Measurements from ENCODE around the gene SPON1.
"Not testable (repeated sequence)": the region's sequence is repeated elsewhere in the genome, so short reads cannot be mapped to it uniquely, and the experiment has no call there.

SPON1 gene

GRCh38 chr11:13928566-13929251 lies 33.8 kb upstream of the SPON1 start:
- Histone ChIP-seq H3K9ac (ENCODE audit: low read depth, low read length) (no peak overlapping the region), H3K36me3 (ENCODE audit: control insufficient read depth, insufficient read depth, low read length) (no peaks in the 10 kb centered on the region), H3K4me3 (ENCODE audit: low read depth, low read length) (no peak overlapping the region), H3K27me3 (ENCODE audit: control insufficient read depth, insufficient read depth, low read length) (no peaks in the 10 kb centered on the region), H3K27ac (ENCODE audit: low read depth, low read length) (no peak overlapping the region), H3K9me3 (ENCODE audit: control insufficient read depth, insufficient read depth, low read length) (no peaks in the 10 kb centered on the region), H3K4me1 (ENCODE audit: control insufficient read depth, insufficient read depth, low read length) (peaks cover 18% of the 10 kb centered on the region)

- Histone ChIP-seq H3K27me3 (ENCODE audit: control insufficient read depth, insufficient read depth, low read length) (no peaks in the 10 kb centered on the region), H3K9me3 (ENCODE audit: control insufficient read depth, insufficient read depth, low read length) (no peaks in the 10 kb centered on the region), H3K4me3 (ENCODE audit: low read depth, low read length) (no peak overlapping the region), H3K27ac (ENCODE audit: low read depth, low read length) (no peak overlapping the region), H3K4me1 (ENCODE audit: control insufficient read depth, insufficient read depth, low read length) (peaks cover 11% of the 10 kb centered on the region), H3K9ac (ENCODE audit: low read depth, low read length) (no peak overlapping the region), H3K36me3 (ENCODE audit: control insufficient read depth, insufficient read depth, low read length) (no peaks in the 10 kb centered on the region)
Observed at GRCh38 chr11:13929395-13929891, 33.1 kb upstream of the SPON1 start.

- H3K9me3 ChIP-seq (ENCODE audit: control insufficient read depth, insufficient read depth, low read length): no peaks in the 10 kb centered on the region
- H3K36me3 ChIP-seq (ENCODE audit: control insufficient read depth, insufficient read depth, low read length): no peaks in the 10 kb centered on the region
- H3K27ac ChIP-seq (ENCODE audit: low read depth, low read length): no peak overlapping the region
- H3K4me3 ChIP-seq (ENCODE audit: low read depth, low read length): no peak overlapping the region
- H3K27me3 ChIP-seq (ENCODE audit: control insufficient read depth, insufficient read depth, low read length): no peaks in the 10 kb centered on the region
- no peaks in the 10 kb centered on the region; the same call in 1 of the 2 replicates for H3K4me1 ChIP-seq (ENCODE audit: control insufficient read depth, insufficient read depth, low read length)
- H3K9ac ChIP-seq (ENCODE audit: low read depth, low read length): no peak overlapping the region
Observed at GRCh38 chr11:13931356-13931755, 31.2 kb upstream of the SPON1 start.

- H3K4me3 ChIP-seq (ENCODE audit: low read depth, low read length); H3K9ac ChIP-seq (ENCODE audit: low read depth, low read length); H3K27ac ChIP-seq (ENCODE audit: low read depth, low read length); H3K4me1 ChIP-seq (ENCODE audit: control insufficient read depth, insufficient read depth, low read length); H3K27me3 ChIP-seq (ENCODE audit: control insufficient read depth, insufficient read depth, low read length); H3K36me3 ChIP-seq (ENCODE audit: control insufficient read depth, insufficient read depth, low read length): not testable (repeated sequence)
- H3K9me3 ChIP-seq (ENCODE audit: control insufficient read depth, insufficient read depth, low read length): peaks cover 10% of the 10 kb centered on the region; the same call in 1 of the 2 replicates
Observed at GRCh38 chr11:13937154-13937553, 25.4 kb upstream of the SPON1 start.

- H3K27ac ChIP-seq (ENCODE audit: low read depth, low read length): not testable (repeated sequence)
Observed at GRCh38 chr11:13938829-13939228, 23.7 kb upstream of the SPON1 start.

GRCh38 chr11:13939961-13940906 lies 22.3 kb upstream of the SPON1 start:
- Histone ChIP-seq H3K36me3 (ENCODE audit: control insufficient read depth, insufficient read depth, low read length) (no peaks in the 10 kb centered on the region), H3K9ac (ENCODE audit: low read depth, low read length) (no peak overlapping the region), H3K4me3 (ENCODE audit: low read depth, low read length) (no peak overlapping the region), H3K4me1 (ENCODE audit: control insufficient read depth, insufficient read depth, low read length) (no peaks in the 10 kb centered on the region), H3K9me3 (ENCODE audit: control insufficient read depth, insufficient read depth, low read length) (peaks cover 10% of the 10 kb centered on the region; the same call in 1 of the 2 replicates), H3K27ac (ENCODE audit: low read depth, low read length) (no peak overlapping the region), H3K27me3 (ENCODE audit: control insufficient read depth, insufficient read depth, low read length) (no peaks in the 10 kb centered on the region)

More at GRCh38 chr11:13938829-13939228, 23.7 kb upstream of the SPON1 start:
- not testable (repeated sequence) for H3K4me1 ChIP-seq (ENCODE audit: control insufficient read depth, insufficient read depth, low read length); H3K9ac ChIP-seq (ENCODE audit: low read depth, low read length); H3K4me3 ChIP-seq (ENCODE audit: low read depth, low read length); H3K27me3 ChIP-seq (ENCODE audit: control insufficient read depth, insufficient read depth, low read length); H3K36me3 ChIP-seq (ENCODE audit: control insufficient read depth, insufficient read depth, low read length)
- peaks cover 10% of the 10 kb centered on the region; the same call in 1 of the 2 replicates for H3K9me3 ChIP-seq (ENCODE audit: control insufficient read depth, insufficient read depth, low read length)

- Histone ChIP-seq H3K36me3 (ENCODE audit: control insufficient read depth, insufficient read depth, low read length) (no peaks in the 10 kb centered on the region), H3K4me1 (ENCODE audit: control insufficient read depth, insufficient read depth, low read length) (no peaks in the 10 kb centered on the region), H3K9me3 (ENCODE audit: control insufficient read depth, insufficient read depth, low read length) (peaks cover 10% of the 10 kb centered on the region; the same call in 1 of the 2 replicates), H3K4me3 (ENCODE audit: low read depth, low read length) (no peak overlapping the region), H3K9ac (ENCODE audit: low read depth, low read length) (no peak overlapping the region), H3K27me3 (ENCODE audit: control insufficient read depth, insufficient read depth, low read length) (no peaks in the 10 kb centered on the region), H3K27ac (ENCODE audit: low read depth, low read length) (no peak overlapping the region)
Observed at GRCh38 chr11:13940907-13941256, 21.6 kb upstream of the SPON1 start.

- Histone ChIP-seq H3K27ac (ENCODE audit: low read depth, low read length) (no peak overlapping the region), H3K27me3 (ENCODE audit: control insufficient read depth, insufficient read depth, low read length) (no peaks in the 10 kb centered on the region), H3K4me3 (ENCODE audit: low read depth, low read length) (no peak overlapping the region), H3K36me3 (ENCODE audit: control insufficient read depth, insufficient read depth, low read length) (no peaks in the 10 kb centered on the region), H3K9ac (ENCODE audit: low read depth, low read length) (no peak overlapping the region), H3K4me1 (ENCODE audit: control insufficient read depth, insufficient read depth, low read length) (no peaks in the 10 kb centered on the region), H3K9me3 (ENCODE audit: control insufficient read depth, insufficient read depth, low read length) (peaks cover 10% of the 10 kb centered on the region; the same call in 1 of the 2 replicates)
Observed at GRCh38 chr11:13941775-13942174, 20.7 kb upstream of the SPON1 start.

GRCh38 chr11:13942378-13942777 lies 20.1 kb upstream of the SPON1 start:
- Histone ChIP-seq H3K9ac (ENCODE audit: low read depth, low read length) (no peak overlapping the region), H3K9me3 (ENCODE audit: control insufficient read depth, insufficient read depth, low read length) (peaks cover 10% of the 10 kb centered on the region; the same call in 1 of the 2 replicates), H3K36me3 (ENCODE audit: control insufficient read depth, insufficient read depth, low read length) (no peaks in the 10 kb centered on the region), H3K27ac (ENCODE audit: low read depth, low read length) (no peak overlapping the region), H3K27me3 (ENCODE audit: control insufficient read depth, insufficient read depth, low read length) (no peaks in the 10 kb centered on the region), H3K4me1 (ENCODE audit: control insufficient read depth, insufficient read depth, low read length) (no peaks in the 10 kb centered on the region), H3K4me3 (ENCODE audit: low read depth, low read length) (no peak overlapping the region)

- no peaks in the 10 kb centered on the region for H3K4me1 ChIP-seq (ENCODE audit: control insufficient read depth, insufficient read depth, low read length)
- no peaks in the 10 kb centered on the region for H3K27me3 ChIP-seq (ENCODE audit: control insufficient read depth, insufficient read depth, low read length)
- H3K27ac ChIP-seq (ENCODE audit: low read depth, low read length): no peak overlapping the region
- no peaks in the 10 kb centered on the region for H3K36me3 ChIP-seq (ENCODE audit: control insufficient read depth, insufficient read depth, low read length)
- H3K4me3 ChIP-seq (ENCODE audit: low read depth, low read length): no peak overlapping the region
- H3K9ac ChIP-seq (ENCODE audit: low read depth, low read length): no peak overlapping the region
- peaks cover 10% of the 10 kb centered on the region; the same call in 1 of the 2 replicates for H3K9me3 ChIP-seq (ENCODE audit: control insufficient read depth, insufficient read depth, low read length)
Observed at GRCh38 chr11:13942971-13943381, 19.5 kb upstream of the SPON1 start.

GRCh38 chr11:13944016-13944415 lies 18.5 kb upstream of the SPON1 start:
- Histone ChIP-seq H3K4me1 (ENCODE audit: control insufficient read depth, insufficient read depth, low read length) (no peaks in the 10 kb centered on the region), H3K27me3 (ENCODE audit: control insufficient read depth, insufficient read depth, low read length) (no peaks in the 10 kb centered on the region), H3K4me3 (ENCODE audit: low read depth, low read length) (no peak overlapping the region), H3K27ac (ENCODE audit: low read depth, low read length) (no peak overlapping the region), H3K9ac (ENCODE audit: low read depth, low read length) (no peak overlapping the region), H3K36me3 (ENCODE audit: control insufficient read depth, insufficient read depth, low read length) (no peaks in the 10 kb centered on the region), H3K9me3 (ENCODE audit: control insufficient read depth, insufficient read depth, low read length) (peaks cover 4% of the 10 kb centered on the region; the same call in 1 of the 2 replicates)

Measured in HUES48 (cell line).